Trophoblast cell (in vitro differentiated cells and primary cell): ENCODE results near the gene TP53TG5.
A peak's percentile ranks its signal among the peaks of the same experiment; 100 is the strongest.

ENCODE experiments used
- DNase-seq, 2 donors: peaks; one replicate each; pipeline ENCODE4 v3.0.0-alpha.2; 2016
- H2AFZ ChIP-seq: 2 replicates; pipeline ENCODE4 v1.6.1; 2013; ENCODE audit warnings: low read length, moderate library complexity, mild to moderate bottlenecking; ENCODE audit not compliant: insufficient read depth, poor library complexity
- H2AK5ac ChIP-seq: 2 replicates; pipeline ENCODE4 v1.6.1; 2013; ENCODE audit warnings: mild to moderate bottlenecking, low read length
- H2BK120ac ChIP-seq: 2 replicates; pipeline ENCODE4 v1.6.1; 2013; ENCODE audit warnings: low read length, mild to moderate bottlenecking, moderate library complexity; ENCODE audit not compliant: insufficient read depth, poor library complexity
- H2BK12ac ChIP-seq: 2 replicates; pipeline ENCODE4 v1.6.1; 2013; ENCODE audit warnings: mild to moderate bottlenecking, low read length, moderate library complexity
- H2BK5ac ChIP-seq: 2 replicates; pipeline ENCODE4 v1.6.1; 2013; ENCODE audit warnings: low read length, low read depth, moderate library complexity, mild to moderate bottlenecking; ENCODE audit not compliant: poor library complexity
- H3K14ac ChIP-seq: 2 replicates; pipeline ENCODE4 v1.6.1; 2013; ENCODE audit warnings: mild to moderate bottlenecking, low read length
- H3K18ac ChIP-seq: 2 replicates; pipeline ENCODE4 v1.6.1; 2013; ENCODE audit warnings: mild to moderate bottlenecking, low read length
- H3K23ac ChIP-seq: 2 replicates; pipeline ENCODE4 v1.6.1; 2013; ENCODE audit warnings: low read length
- H3K27ac ChIP-seq: 2 replicates; pipeline ENCODE4 v1.5.1; 2013; ENCODE audit warnings: low read depth, mild to moderate bottlenecking, inconsistent platforms, low read length, moderate library complexity
- H3K27me3 ChIP-seq: 2 replicates; pipeline ENCODE4 v1.6.1; 2013; ENCODE audit warnings: inconsistent platforms, mild to moderate bottlenecking, low read length, moderate library complexity; ENCODE audit not compliant: insufficient read depth
- H3K36me3 ChIP-seq, 2 experiments: 1 replicate in 1 of 2; 2 replicates in 1 of 2; pipeline ENCODE4 v1.6.1; 2013; ENCODE audit warnings: low read length in 2 of 2, mild to moderate bottlenecking in 2 of 2, moderate library complexity in 1 of 2; ENCODE audit not compliant: insufficient read depth in 2 of 2, control insufficient read depth in 1 of 2
- H3K4ac ChIP-seq: 2 replicates; pipeline ENCODE4 v1.6.1; 2013; ENCODE audit warnings: low read depth, mild to moderate bottlenecking, low read length, moderate library complexity
- H3K4me1 ChIP-seq, 2 experiments: 1 replicate in 1 of 2; 2 replicates in 1 of 2; pipeline ENCODE4 v1.6.1; 2013; ENCODE audit warnings: low read length in 2 of 2, mild to moderate bottlenecking in 2 of 2, moderate library complexity in 1 of 2; ENCODE audit not compliant: insufficient read depth in 2 of 2, control insufficient read depth in 1 of 2
- H3K4me2 ChIP-seq: 2 replicates; pipeline ENCODE4 v1.6.1; 2013; ENCODE audit warnings: inconsistent platforms, mild to moderate bottlenecking, low read length, moderate library complexity
- H3K4me3 ChIP-seq: 2 replicates; pipeline ENCODE4 v1.5.1; 2013; ENCODE audit warnings: mild to moderate bottlenecking, low read depth, low read length, inconsistent platforms
- H3K79me1 ChIP-seq: one replicate; pipeline ENCODE4 v1.6.1; 2013; ENCODE audit warnings: low read length
- H3K79me2 ChIP-seq: 2 replicates; pipeline ENCODE4 v1.6.1; 2013; ENCODE audit warnings: low read length, mild to moderate bottlenecking; ENCODE audit not compliant: control insufficient read depth, insufficient read depth, poor library complexity
- H3K9ac ChIP-seq: 2 replicates; pipeline ENCODE4 v1.6.1; 2013; ENCODE audit warnings: mild to moderate bottlenecking, low read length
- H3K9me3 ChIP-seq: 2 replicates; pipeline ENCODE4 v1.6.1; 2013; ENCODE audit warnings: low read depth, mild to moderate bottlenecking, control low read depth, inconsistent platforms, low read length; ENCODE audit not compliant: insufficient read depth
- H4K12ac ChIP-seq: 2 replicates; pipeline ENCODE4 v1.6.1; 2013; ENCODE audit warnings: low read depth, mild to moderate bottlenecking, low read length, moderate library complexity
- H4K8ac ChIP-seq: 2 replicates; pipeline ENCODE4 v1.6.1; 2013; ENCODE audit warnings: low read depth, mild to moderate bottlenecking, low read length, moderate library complexity
- H4K91ac ChIP-seq: one replicate; pipeline ENCODE4 v1.6.1; 2013; ENCODE audit warnings: low read depth, mild to moderate bottlenecking, low read length, moderate library complexity
- WGBS: extraction: QIAGEN DNeasy Blood & Tissue Kit; methylation state at CpG from one replicate; pipeline ENCODE4 v1.1.7; 2013; ENCODE audit warnings: missing lambda C conversion rate; ENCODE audit not compliant: insufficient read length, insufficient coverage; ENCODE audit errors: extremely low coverage; 5-methylcytosine and 5-hydroxymethylcytosine counted together

Gene TP53TG5

DNA sequence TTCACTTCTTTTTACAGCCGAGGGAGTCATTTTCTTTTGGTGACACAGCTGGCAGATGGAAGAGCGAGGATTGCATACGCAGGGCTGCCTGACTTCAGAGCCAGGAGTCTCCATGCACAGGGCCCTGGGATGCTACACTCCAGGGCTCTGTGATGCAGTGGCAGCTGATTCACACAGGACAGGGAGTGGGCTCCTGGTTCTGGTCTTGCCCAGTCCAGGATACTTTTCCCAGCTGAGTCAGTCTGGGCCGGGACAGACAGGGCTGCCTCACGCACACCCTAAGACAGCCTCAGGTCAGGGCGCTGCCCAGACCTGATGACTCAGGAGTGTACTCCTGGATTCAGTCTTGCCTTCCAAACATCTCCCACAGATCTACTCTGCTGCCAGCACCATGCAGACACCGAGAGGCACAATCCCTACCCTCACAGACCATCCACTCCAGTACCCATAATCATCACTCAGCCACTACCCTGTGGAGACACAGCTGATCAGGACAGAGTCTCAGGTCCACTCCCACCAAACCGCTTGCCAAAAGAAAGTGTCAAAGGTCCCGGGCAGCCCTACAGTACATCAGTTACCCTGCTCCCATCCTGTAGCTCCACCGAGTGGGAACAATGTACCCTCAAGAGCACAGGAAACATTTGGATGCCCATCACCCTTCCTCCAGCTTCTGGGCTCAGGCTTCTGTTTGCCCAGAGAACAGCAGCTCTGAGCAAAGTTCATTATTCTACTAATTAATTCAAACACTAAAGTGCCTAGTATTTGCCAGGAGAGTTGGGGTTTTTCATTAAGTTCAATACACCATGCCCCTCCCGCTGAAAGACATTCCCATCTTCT, 41.4 kb downstream of the TP53TG5 start:
- peak overlapping the region; percentile 60 for H2BK5ac ChIP-seq
- peak overlapping the region; percentile 9 for H3K4me2 ChIP-seq
- peak overlapping the region; percentile 28 for H3K14ac ChIP-seq
- H3K79me2 ChIP-seq = peaks cover 34% of the 10 kb centered on the region
- peaks cover 35 to 39% of the 10 kb centered on the region in 2 experiments for H3K36me3 ChIP-seq
- no peak overlapping the region for H3K23ac ChIP-seq
- no peaks in the 10 kb centered on the region for H3K9me3 ChIP-seq
- no peak overlapping the region for H2AK5ac ChIP-seq
- peaks cover 33% of the 10 kb centered on the region for H3K79me1 ChIP-seq
- H2AFZ ChIP-seq = no peak overlapping the region
- peak overlapping the region; percentile 61 for H2BK12ac ChIP-seq
- no CpG with 5 or more reads among the region's 11 CpGs for WGBS
- H4K12ac ChIP-seq = no peak overlapping the region
- H3K4me1 ChIP-seq = peaks cover 52% of the 10 kb centered on the region in 2 experiments
- no peak overlapping the region for H4K8ac ChIP-seq
- H4K91ac ChIP-seq = peak overlapping the region; percentile 71
- H2BK120ac ChIP-seq = peak overlapping the region; percentile 29
- H3K27ac ChIP-seq = peak overlapping the region; percentile 90
- peak overlapping the region; percentile 60 for H3K18ac ChIP-seq
- H3K4ac ChIP-seq = peak overlapping the region; percentile 71
- H3K9ac ChIP-seq = no peak overlapping the region
- no peaks in the 10 kb centered on the region for H3K27me3 ChIP-seq
- peak; percentile 95 to 97 for DNase-seq
- H3K4me3 ChIP-seq = no peak overlapping the region

DNA sequence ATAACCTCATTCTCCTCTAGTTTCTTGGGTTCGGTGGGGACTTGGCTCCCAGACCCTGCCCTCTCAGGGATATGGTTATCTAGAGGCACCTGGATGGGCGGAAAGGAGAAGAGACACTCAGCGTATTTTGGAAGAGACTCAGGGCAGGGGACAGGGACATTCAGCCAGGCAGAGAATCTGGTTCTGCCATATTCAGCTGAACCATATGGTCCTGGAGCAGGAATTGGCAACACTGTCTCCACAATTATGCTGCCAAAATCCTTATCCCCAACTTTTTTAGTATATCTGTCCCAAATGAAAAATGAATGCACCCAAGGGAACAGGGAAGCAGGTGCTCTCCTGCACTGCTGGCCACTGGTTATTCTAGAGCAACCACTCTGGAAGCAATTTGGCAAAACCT, 47.6 kb downstream of the TP53TG5 start:
- H3K27me3 ChIP-seq = no peaks in the 10 kb centered on the region
- H3K79me1 ChIP-seq = no peaks in the 10 kb centered on the region
- no peak overlapping the region for H3K14ac ChIP-seq
- H2BK5ac ChIP-seq = no peak overlapping the region
- no peak overlapping the region for H2BK12ac ChIP-seq
- peaks cover under 1 to 1% of the 10 kb centered on the region in 2 experiments for H3K4me1 ChIP-seq
- no peak overlapping the region for H3K27ac ChIP-seq
- H2BK120ac ChIP-seq = no peak overlapping the region
- no peak overlapping the region for H3K9ac ChIP-seq
- no peak overlapping the region for H3K4me3 ChIP-seq
- H3K9me3 ChIP-seq = no peaks in the 10 kb centered on the region
- no CpG with 5 or more reads among the region's 3 CpGs for WGBS
- H2AFZ ChIP-seq = no peak overlapping the region
- no peak overlapping the region for H4K12ac ChIP-seq
- H3K36me3 ChIP-seq = peaks cover 49 to 68% of the 10 kb centered on the region in 2 experiments
- no peaks in the 10 kb centered on the region for H3K79me2 ChIP-seq
- H3K4ac ChIP-seq = no peak overlapping the region
- no peak overlapping the region for H3K4me2 ChIP-seq
- no peak overlapping the region for H4K8ac ChIP-seq
- no peak for DNase-seq
- H2AK5ac ChIP-seq = no peak overlapping the region
- H3K18ac ChIP-seq = no peak overlapping the region
- H4K91ac ChIP-seq = no peak overlapping the region
- H3K23ac ChIP-seq = no peak overlapping the region

DNA sequence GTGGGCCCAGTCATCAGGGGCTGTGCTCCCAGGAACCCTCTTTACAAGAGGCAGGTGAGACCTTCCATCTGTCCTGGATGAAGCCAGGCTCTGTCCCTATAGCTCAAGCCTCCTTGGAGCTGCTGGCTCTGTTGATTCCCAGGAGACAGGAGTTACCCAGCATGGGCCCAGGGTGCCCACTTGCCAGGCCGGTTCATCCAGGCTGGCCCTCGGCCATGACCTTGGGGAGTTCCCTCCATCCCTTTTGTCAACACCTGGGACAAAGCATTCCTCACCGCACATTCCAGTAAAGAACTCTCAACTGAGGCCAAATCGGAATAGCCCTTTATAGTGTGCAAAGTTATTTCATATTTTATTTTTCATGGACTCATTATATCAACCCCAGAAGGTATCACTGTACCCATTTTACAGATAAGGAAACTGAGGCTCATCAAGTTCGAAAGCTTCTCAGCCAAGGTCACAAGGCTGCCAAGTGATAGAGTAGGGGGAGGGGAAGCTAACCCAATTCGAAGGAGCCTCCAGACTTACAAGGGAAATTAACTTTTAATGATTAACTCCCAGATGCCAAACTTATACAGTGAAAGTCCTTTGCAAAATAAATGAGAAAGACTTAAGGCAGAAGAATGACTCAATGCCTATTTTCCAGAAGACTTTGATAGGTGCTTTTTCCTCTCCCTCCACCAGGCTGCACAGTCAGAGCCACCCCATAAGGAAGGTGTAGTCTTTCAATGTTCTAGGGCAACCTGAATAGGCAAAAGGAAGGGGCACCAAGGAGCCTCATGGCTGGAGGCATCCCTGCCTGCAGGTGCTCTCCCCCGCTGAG, 48.4 kb downstream of the TP53TG5 start:
- Histone ChIP-seq H2BK12ac (no peak overlapping the region), H4K12ac (no peak overlapping the region), H3K27ac (no peak overlapping the region), H3K4me1 (peaks cover 0 to 5% of the 10 kb centered on the region in 2 experiments), H3K36me3 (peaks cover 43 to 64% of the 10 kb centered on the region in 2 experiments), H3K79me2 (no peaks in the 10 kb centered on the region), H4K8ac (no peak overlapping the region), H3K9ac (no peak overlapping the region), H2BK5ac (no peak overlapping the region), H2BK120ac (no peak overlapping the region), H3K23ac (no peak overlapping the region), H3K9me3 (peaks cover 2% of the 10 kb centered on the region), H3K27me3 (no peaks in the 10 kb centered on the region), H3K14ac (no peak overlapping the region), H3K4ac (no peak overlapping the region), H3K18ac (no peak overlapping the region), H2AFZ (no peak overlapping the region), H2AK5ac (no peak overlapping the region), H3K79me1 (no peaks in the 10 kb centered on the region), H4K91ac (no peak overlapping the region), H3K4me3 (no peak overlapping the region), H3K4me2 (no peak overlapping the region)
- no peak for DNase-seq
- WGBS = no CpG with 5 or more reads among the region's 7 CpGs

DNA sequence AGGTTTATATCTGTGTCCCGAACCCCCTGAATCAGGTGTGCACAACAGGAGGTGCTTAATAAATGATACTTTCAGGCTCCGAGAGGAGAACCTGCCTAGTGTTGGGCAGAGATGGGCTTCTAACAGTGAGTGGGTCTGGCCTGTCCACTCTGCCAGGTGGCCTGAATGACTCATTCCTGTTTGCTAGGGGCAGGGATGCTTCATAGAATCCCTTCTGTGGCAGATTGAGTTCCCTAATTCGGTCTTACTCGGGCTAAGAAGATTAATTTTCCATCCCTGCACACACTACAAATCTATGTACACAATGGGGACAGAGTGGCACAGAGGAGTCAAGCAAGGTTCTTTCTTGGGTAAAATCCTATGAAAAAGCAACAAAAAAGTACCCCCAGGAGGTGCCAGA, 49.7 kb downstream of the TP53TG5 start:
- H2BK12ac ChIP-seq = no peak overlapping the region
- H3K9ac ChIP-seq = no peak overlapping the region
- H4K91ac ChIP-seq = no peak overlapping the region
- peaks cover 41 to 69% of the 10 kb centered on the region in 2 experiments for H3K36me3 ChIP-seq
- no peak overlapping the region for H2BK5ac ChIP-seq
- H4K8ac ChIP-seq = no peak overlapping the region
- H2BK120ac ChIP-seq = no peak overlapping the region
- H2AFZ ChIP-seq = no peak overlapping the region
- no peak overlapping the region for H3K4ac ChIP-seq
- no peak overlapping the region for H4K12ac ChIP-seq
- WGBS = no CpG with 5 or more reads among the region's 4 CpGs
- DNase-seq = no peak
- H3K27ac ChIP-seq = no peak overlapping the region
- no peaks in the 10 kb centered on the region for H3K79me1 ChIP-seq
- H3K9me3 ChIP-seq = peaks cover 4% of the 10 kb centered on the region
- H3K4me2 ChIP-seq = no peak overlapping the region
- no peak overlapping the region for H3K4me3 ChIP-seq
- H3K4me1 ChIP-seq = peaks cover 0 to 6% of the 10 kb centered on the region in 2 experiments
- no peak overlapping the region for H3K14ac ChIP-seq
- H3K27me3 ChIP-seq = no peaks in the 10 kb centered on the region
- H2AK5ac ChIP-seq = no peak overlapping the region
- no peak overlapping the region for H3K23ac ChIP-seq
- H3K79me2 ChIP-seq = no peaks in the 10 kb centered on the region
- H3K18ac ChIP-seq = no peak overlapping the region
